ENCODE results near the gene PCSK4. TPM values are rescaled to one million over a fixed set of nuclear protein-coding genes. Genes with fewer than 3 reads are reported as not detected.

PCSK4 gene
- total and polyA plus RNA-seq, 2 of the 13 experiments (the other 11 are each of a cell fraction or from before 2014, with no cell fraction given) = 2.0 to 2.7 TPM

DNA sequence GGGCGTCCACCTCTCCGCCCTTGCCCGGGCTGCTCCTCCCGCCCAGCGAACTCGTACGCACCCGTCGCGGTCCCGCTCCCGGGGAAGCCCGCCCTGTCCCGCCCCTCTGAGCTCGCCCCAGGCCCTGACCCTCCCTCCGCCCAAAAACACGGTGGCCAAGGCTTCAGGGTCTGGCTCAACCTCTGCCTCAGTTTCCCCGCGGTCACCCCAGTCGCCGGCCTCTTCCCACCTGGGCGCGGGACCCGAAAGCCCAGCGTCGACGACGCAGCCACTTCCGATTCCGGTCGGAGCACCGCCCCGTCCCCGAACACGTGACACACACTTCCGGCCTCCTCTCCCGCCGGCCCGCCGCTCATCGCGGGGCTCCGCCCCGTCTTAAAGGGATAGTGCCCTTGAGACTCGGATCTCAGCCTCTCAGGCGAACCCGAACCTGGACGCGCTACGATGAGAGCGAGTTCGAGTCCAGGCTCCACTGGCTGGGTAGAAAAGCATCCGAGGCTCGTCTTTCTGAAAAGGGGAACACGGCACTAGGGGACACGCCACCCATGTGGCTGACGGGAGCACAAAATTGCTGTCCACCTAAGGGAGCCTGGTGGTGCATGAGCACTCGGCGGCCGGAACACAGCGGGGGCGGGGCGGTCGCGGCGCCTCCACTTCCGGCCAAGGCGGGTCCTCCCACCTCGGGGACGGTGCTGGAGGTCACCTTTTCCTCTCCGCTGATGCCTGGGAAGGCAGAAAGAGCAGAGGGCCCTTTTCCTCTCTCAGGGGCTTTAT lies 11.0 kb downstream of the PCSK4 start, which contains the start of gene C19orf25 (continued):
- TF ChIP-seq HOXA7 (CRISPR knock-in tag; IDR thresholded peaks at IDR 0.05) (no peak), ZZZ3 (CRISPR knock-in tag; IDR thresholded peaks at IDR 0.05; ENCODE audit: borderline replicate concordance) (no peak), MZF1 (CRISPR knock-in tag; IDR thresholded peaks at IDR 0.05; ENCODE audit: borderline replicate concordance) (no peak), ZNF850 (CRISPR knock-in tag; conservative IDR thresholded peaks at IDR 0.05) (0 out of 2 replicates have a peak, but pooled peaks have one; percentile 74), AGO1 (IDR thresholded peaks at IDR 0.05; ENCODE audit: low read depth, low read length, poor library complexity, severe bottlenecking) (peak; percentile 60), NCOA5 (CRISPR knock-in tag; IDR thresholded peaks at IDR 0.05) (no peak), GFI1 (CRISPR knock-in tag; IDR thresholded peaks at IDR 0.05; ENCODE audit: borderline replicate concordance) (peak; percentile 72; the same call in 1 of the 2 replicates), TSC22D2 (CRISPR knock-in tag; IDR thresholded peaks at IDR 0.05; ENCODE audit: borderline replicate concordance) (peak; percentile 43; the same call in 1 of the 2 replicates), WIZ (CRISPR knock-in tag; IDR thresholded peaks at IDR 0.05) (0 out of 2 replicates have a peak, but pooled peaks have one; percentile 34), SOX13 (IDR thresholded peaks at IDR 0.05) (no peak), SOX13 (CRISPR knock-in tag; conservative IDR thresholded peaks at IDR 0.05 in 1 of 2, IDR thresholded peaks at IDR 0.05 in 1 of 2) (peak in 1 of 2 experiments; percentile 42; a peak in 2 of 4 replicates), ZNF234 (CRISPR knock-in tag; conservative IDR thresholded peaks at IDR 0.05) (no peak), ZKSCAN1 (IDR thresholded peaks at IDR 0.05; ENCODE audit: low read length) (peak; percentile 91), NR2F2 (IDR thresholded peaks at IDR 0.05; ENCODE audit: borderline replicate concordance, low read depth) (no peak), HOXA9 (CRISPR knock-in tag; IDR thresholded peaks at IDR 0.05; ENCODE audit: borderline replicate concordance) (no peak), DPF2 (CRISPR knock-in tag; IDR thresholded peaks at IDR 0.05; ENCODE audit: borderline replicate concordance, low read depth) (no peak)
- TF ChIP-seq, protein P1, sequence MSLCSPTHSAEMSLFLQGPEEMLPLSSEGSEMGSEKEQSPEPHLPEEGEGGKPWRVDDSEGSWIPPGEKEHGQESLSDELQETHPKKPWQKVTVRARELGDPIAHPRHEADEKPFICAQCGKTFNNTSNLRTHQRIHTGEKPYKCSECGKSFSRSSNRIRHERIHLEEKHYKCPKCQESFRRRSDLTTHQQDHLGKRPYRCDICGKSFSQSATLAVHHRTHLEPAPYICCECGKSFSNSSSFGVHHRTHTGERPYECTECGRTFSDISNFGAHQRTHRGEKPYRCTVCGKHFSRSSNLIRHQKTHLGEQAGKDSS (CRISPR knock-in tag; IDR thresholded peaks at IDR 0.05; ENCODE audit: borderline replicate concordance, low read depth) = peak; percentile 25; the same call in 1 of the 2 replicates
- TF ChIP-seq, protein P2, sequence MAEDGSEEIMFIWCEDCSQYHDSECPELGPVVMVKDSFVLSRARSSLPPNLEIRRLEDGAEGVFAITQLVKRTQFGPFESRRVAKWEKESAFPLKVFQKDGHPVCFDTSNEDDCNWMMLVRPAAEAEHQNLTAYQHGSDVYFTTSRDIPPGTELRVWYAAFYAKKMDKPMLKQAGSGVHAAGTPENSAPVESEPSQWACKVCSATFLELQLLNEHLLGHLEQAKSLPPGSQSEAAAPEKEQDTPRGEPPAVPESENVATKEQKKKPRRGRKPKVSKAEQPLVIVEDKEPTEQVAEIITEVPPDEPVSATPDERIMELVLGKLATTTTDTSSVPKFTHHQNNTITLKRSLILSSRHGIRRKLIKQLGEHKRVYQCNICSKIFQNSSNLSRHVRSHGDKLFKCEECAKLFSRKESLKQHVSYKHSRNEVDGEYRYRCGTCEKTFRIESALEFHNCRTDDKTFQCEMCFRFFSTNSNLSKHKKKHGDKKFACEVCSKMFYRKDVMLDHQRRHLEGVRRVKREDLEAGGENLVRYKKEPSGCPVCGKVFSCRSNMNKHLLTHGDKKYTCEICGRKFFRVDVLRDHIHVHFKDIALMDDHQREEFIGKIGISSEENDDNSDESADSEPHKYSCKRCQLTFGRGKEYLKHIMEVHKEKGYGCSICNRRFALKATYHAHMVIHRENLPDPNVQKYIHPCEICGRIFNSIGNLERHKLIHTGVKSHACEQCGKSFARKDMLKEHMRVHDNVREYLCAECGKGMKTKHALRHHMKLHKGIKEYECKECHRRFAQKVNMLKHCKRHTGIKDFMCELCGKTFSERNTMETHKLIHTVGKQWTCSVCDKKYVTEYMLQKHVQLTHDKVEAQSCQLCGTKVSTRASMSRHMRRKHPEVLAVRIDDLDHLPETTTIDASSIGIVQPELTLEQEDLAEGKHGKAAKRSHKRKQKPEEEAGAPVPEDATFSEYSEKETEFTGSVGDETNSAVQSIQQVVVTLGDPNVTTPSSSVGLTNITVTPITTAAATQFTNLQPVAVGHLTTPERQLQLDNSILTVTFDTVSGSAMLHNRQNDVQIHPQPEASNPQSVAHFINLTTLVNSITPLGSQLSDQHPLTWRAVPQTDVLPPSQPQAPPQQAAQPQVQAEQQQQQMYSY (CRISPR knock-in tag; IDR thresholded peaks at IDR 0.05) = no peak
- TF ChIP-seq, protein P3, sequence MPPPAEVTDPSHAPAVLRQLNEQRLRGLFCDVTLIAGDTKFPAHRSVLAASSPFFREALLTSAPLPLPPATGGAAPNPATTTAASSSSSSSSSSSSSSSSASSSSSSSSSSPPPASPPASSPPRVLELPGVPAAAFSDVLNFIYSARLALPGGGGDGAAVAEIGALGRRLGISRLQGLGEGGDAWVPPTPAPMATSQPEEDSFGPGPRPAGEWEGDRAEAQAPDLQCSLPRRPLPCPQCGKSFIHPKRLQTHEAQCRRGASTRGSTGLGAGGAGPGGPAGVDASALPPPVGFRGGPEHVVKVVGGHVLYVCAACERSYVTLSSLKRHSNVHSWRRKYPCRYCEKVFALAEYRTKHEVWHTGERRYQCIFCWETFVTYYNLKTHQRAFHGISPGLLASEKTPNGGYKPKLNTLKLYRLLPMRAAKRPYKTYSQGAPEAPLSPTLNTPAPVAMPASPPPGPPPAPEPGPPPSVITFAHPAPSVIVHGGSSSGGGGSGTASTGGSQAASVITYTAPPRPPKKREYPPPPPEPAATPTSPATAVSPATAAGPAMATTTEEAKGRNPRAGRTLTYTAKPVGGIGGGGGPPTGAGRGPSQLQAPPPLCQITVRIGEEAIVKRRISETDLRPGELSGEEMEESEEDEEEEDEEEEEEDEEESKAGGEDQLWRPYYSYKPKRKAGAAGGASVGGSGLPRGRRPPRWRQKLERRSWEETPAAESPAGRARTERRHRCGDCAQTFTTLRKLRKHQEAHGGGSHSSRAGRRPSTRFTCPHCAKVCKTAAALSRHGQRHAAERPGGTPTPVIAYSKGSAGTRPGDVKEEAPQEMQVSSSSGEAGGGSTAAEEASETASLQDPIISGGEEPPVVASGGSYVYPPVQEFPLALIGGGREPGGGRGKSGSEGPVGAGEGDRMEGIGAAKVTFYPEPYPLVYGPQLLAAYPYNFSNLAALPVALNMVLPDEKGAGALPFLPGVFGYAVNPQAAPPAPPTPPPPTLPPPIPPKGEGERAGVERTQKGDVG (CRISPR knock-in tag; IDR thresholded peaks at IDR 0.05; ENCODE audit: borderline replicate concordance) = peak; percentile 27; the same call in 1 of the 2 replicates

All from HepG2 (cell line).